Esophagus (tissue), 2 donors: ENCODE measurements around the gene MATR3. TPM values are rescaled to one million over a fixed set of nuclear protein-coding genes. Genes with fewer than 3 reads are reported as not detected.

Experiments
- H3K27ac ChIP-seq, 2 donors: one replicate each; pipeline ENCODE4 v1.5.1; 2013; ENCODE audit warnings: low read depth in 2 of 2, mild to moderate bottlenecking in 2 of 2, inconsistent platforms in 1 of 2, low read length in 1 of 2, moderate library complexity in 1 of 2
- H3K27me3 ChIP-seq, 2 donors: one replicate each; pipeline ENCODE4 v1.6.1; 2013; ENCODE audit warnings: low read length in 2 of 2, control low read depth in 1 of 2, mild to moderate bottlenecking in 1 of 2; ENCODE audit not compliant: insufficient read depth in 2 of 2, control insufficient read depth in 1 of 2
- H3K36me3 ChIP-seq, 2 donors: one replicate each; pipeline ENCODE4 v1.6.1; 2013; ENCODE audit warnings: low read length in 1 of 2; ENCODE audit not compliant: control insufficient read depth in 2 of 2, insufficient read depth in 2 of 2
- H3K4me1 ChIP-seq, 2 donors: one replicate each; pipeline ENCODE4 v1.6.1; 2013; ENCODE audit warnings: low read length in 1 of 2; ENCODE audit not compliant: control insufficient read depth in 2 of 2, insufficient read depth in 2 of 2
- H3K4me3 ChIP-seq, 2 donors: one replicate each; pipeline ENCODE4 v1.5.1; 2013; ENCODE audit warnings: low read length in 2 of 2, mild to moderate bottlenecking in 2 of 2, low read depth in 1 of 2, moderate library complexity in 1 of 2
- H3K9me3 ChIP-seq, 2 donors: one replicate each; pipeline ENCODE4 v1.6.1; 2013; ENCODE audit warnings: mild to moderate bottlenecking in 2 of 2, low read depth in 1 of 2, low read length in 1 of 2, moderate library complexity in 1 of 2; ENCODE audit not compliant: control insufficient read depth in 2 of 2, insufficient read depth in 1 of 2
- WGBS, 2 donors: extraction: QIAGEN DNeasy Blood & Tissue Kit; methylation state at CpG; one replicate each; pipeline ENCODE4 v1.1.7; 2013; 5-methylcytosine and 5-hydroxymethylcytosine counted together
- polyA plus RNA-seq, 2 donors: library from polyadenylated mRNA; stranded (reverse); fragments of 200-250 nt; gene quantifications; one replicate each; pipeline ENCODE4 v1.2.3, GENCODE V29; 2013
- donor health status: healthy with polysubstance abuse.
- donor health status: Bipolar disorder and iron deficiency.

The MATR3 gene
- 10 to 100 TPM; 54.3 to 77.2 TPM for polyA plus RNA-seq

- peak within 1 kb of the TSS; percentile 89 to 93 for H3K4me3 ChIP-seq
- H3K36me3 ChIP-seq = no peaks in the 10 kb centered on the region
- peaks cover 0 to 3% of the 10 kb centered on the region in 2 donors for H3K4me1 ChIP-seq
- no peaks in the 10 kb centered on the region for H3K9me3 ChIP-seq
- WGBS, 2 donors = 0% methylated on average over 82 to 88 of the region's 88 CpGs
- peak within 1 kb of the TSS; percentile 99 for H3K27ac ChIP-seq
- H3K27me3 ChIP-seq = no peaks in the 10 kb centered on the region
These were observed at the start of gene MATR3 for GRCh38 chr5:139293507-139294373. TSS of gene MATR3 (plus strand) at chr5:139293740. CDS start at chr5:139307416, 13,676 bp downstream.

GRCh38 chr5:139245637-139246339 is 47.8 kb upstream of the MATR3 start:
- H3K4me3 ChIP-seq = no peak overlapping the region
- no peaks in the 10 kb centered on the region for H3K36me3 ChIP-seq
- H3K27ac ChIP-seq = no peak overlapping the region
- H3K27me3 ChIP-seq = no peaks in the 10 kb centered on the region
- no peaks in the 10 kb centered on the region for H3K9me3 ChIP-seq
- no peaks in the 10 kb centered on the region for H3K4me1 ChIP-seq

GRCh38 chr5:139246394-139246793 is 47.1 kb upstream of the MATR3 start:
- H3K4me3 ChIP-seq = no peak overlapping the region
- no peaks in the 10 kb centered on the region for H3K27me3 ChIP-seq
- 22 to 33% methylated on average over 4 of the region's 4 CpGs for WGBS, 2 donors
- no peak overlapping the region for H3K27ac ChIP-seq
- no peaks in the 10 kb centered on the region for H3K36me3 ChIP-seq
- no peaks in the 10 kb centered on the region for H3K4me1 ChIP-seq
- no peaks in the 10 kb centered on the region for H3K9me3 ChIP-seq

GRCh38 chr5:139248826-139249453 is 44.6 kb upstream of the MATR3 start:
- 90 to 97% methylated on average over 3 of the region's 3 CpGs for WGBS, 2 donors
- no peaks in the 10 kb centered on the region for H3K4me1 ChIP-seq
- H3K27me3 ChIP-seq = no peaks in the 10 kb centered on the region
- H3K36me3 ChIP-seq = no peaks in the 10 kb centered on the region
- no peak overlapping the region for H3K27ac ChIP-seq
- no peak overlapping the region for H3K4me3 ChIP-seq
- H3K9me3 ChIP-seq = no peaks in the 10 kb centered on the region

- 49% methylated on average over 3 of the region's 3 CpGs for WGBS, 2 donors
- no peaks in the 10 kb centered on the region for H3K4me1 ChIP-seq
- no peaks in the 10 kb centered on the region for H3K36me3 ChIP-seq
- no peaks in the 10 kb centered on the region for H3K9me3 ChIP-seq
- no peak overlapping the region for H3K27ac ChIP-seq
- H3K27me3 ChIP-seq = no peaks in the 10 kb centered on the region
- H3K4me3 ChIP-seq = no peak overlapping the region
These were observed 42.3 kb upstream of the MATR3 start for GRCh38 chr5:139251281-139251687.

GRCh38 chr5:139251695-139252288 is 41.7 kb upstream of the MATR3 start:
- H3K4me3 ChIP-seq = no peak overlapping the region
- 72 to 79% methylated on average over 4 of the region's 4 CpGs for WGBS, 2 donors
- no peaks in the 10 kb centered on the region for H3K27me3 ChIP-seq

GRCh38 chr5:139253115-139253514 is 40.4 kb upstream of the MATR3 start:
- no peak overlapping the region for H3K27ac ChIP-seq
- no peak overlapping the region for H3K4me3 ChIP-seq
- H3K27me3 ChIP-seq = no peaks in the 10 kb centered on the region
- no peaks in the 10 kb centered on the region for H3K36me3 ChIP-seq
- no peaks in the 10 kb centered on the region for H3K9me3 ChIP-seq
- no peaks in the 10 kb centered on the region for H3K4me1 ChIP-seq
- WGBS, 2 donors = 93 to 95% methylated on average over 3 of the region's 3 CpGs

More at GRCh38 chr5:139251695-139252288, 41.7 kb upstream of the MATR3 start:
- Histone ChIP-seq H3K36me3 (no peaks in the 10 kb centered on the region), H3K9me3 (no peaks in the 10 kb centered on the region), H3K4me1 (no peaks in the 10 kb centered on the region), H3K27ac (no peak overlapping the region)

GRCh38 chr5:139256820-139257219 is 36.7 kb upstream of the MATR3 start:
- Histone ChIP-seq H3K27me3 (no peaks in the 10 kb centered on the region), H3K36me3 (no peaks in the 10 kb centered on the region), H3K4me3 (no peak overlapping the region), H3K4me1 (no peaks in the 10 kb centered on the region), H3K9me3 (no peaks in the 10 kb centered on the region), H3K27ac (no peak overlapping the region)
- WGBS, 2 donors = 93 to 95% methylated on average over 5 of the region's 5 CpGs

GRCh38 chr5:139262059-139262741 is 31.3 kb upstream of the MATR3 start:
- peak overlapping the region in 1 of 2 donors; percentile 21 for H3K27ac ChIP-seq
- no peaks in the 10 kb centered on the region for H3K27me3 ChIP-seq
- no peaks in the 10 kb centered on the region for H3K4me1 ChIP-seq
- WGBS, 2 donors = 68 to 70% methylated on average over 6 of the region's 6 CpGs
- H3K4me3 ChIP-seq = no peak overlapping the region
- H3K36me3 ChIP-seq = no peaks in the 10 kb centered on the region
- H3K9me3 ChIP-seq = no peaks in the 10 kb centered on the region
